HG03565 (cell line): ENCODE results near the gene ABCA13.
"Not testable (repeated sequence)": the region's sequence is repeated elsewhere in the genome, so short reads cannot be mapped to it uniquely, and the experiment has no call there.

Experiments used
- ATAC-seq: cut with Tn5 transposase; IDR thresholded peaks from one replicate; pipeline ENCODE4 v1.9.1; 2021; ENCODE audit warnings: mild to moderate bottlenecking, moderate library complexity; ENCODE audit not compliant: unreplicated experiment

Gene ABCA13

DNA sequence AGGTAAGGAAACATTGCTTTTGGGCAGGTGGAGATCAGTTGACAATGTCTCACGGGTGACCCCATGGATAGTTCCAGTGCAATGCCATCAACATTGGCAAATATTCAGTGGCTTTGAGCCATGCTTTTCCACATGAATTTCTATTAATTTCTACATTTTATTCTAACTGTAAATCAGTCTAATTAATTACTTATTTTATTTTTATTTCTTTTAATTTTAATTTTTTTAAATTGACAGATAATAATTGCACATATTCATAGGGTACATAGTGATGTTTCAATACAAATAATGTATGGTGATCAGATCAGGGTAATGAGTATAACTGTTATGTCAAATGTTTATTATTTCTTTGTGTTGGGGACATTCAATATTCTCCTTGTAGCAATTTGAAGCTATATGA lies 3.8 kb downstream of the ABCA13 start:
- no peak for ATAC-seq

DNA sequence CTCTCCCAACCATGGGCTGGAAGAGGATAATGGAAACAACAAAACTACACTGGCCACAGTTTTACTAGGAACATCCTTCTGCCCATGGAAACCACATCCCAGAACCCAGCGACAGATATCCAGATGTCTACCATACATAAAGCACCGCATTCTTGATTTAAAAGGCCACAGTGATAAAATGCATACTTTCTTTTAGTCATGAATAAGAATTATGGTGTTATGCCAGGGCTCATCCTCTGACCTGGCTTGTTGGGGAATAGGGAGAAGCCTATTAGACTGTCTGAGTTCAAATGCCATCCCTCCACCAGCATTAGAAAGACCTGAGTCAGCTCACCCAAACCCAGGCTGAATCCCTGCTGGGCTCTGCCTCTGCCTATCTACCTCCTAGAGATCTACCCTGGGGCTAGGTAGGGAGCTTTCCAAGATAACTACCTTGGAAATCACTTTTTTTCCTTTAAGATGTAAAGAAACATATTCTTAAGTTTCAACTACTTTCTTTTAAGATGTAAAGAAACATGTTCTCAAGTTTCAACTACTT lies 5.2 kb downstream of the ABCA13 start:
- no peak for ATAC-seq

GRCh38 chr7:48177271-48177670 lies 6.0 kb downstream of the ABCA13 start:
- no peak for ATAC-seq

- no peak for ATAC-seq
Measured at GRCh38 chr7:48179496-48180030, 8.3 kb downstream of the ABCA13 start.

GRCh38 chr7:48180981-48181380 lies 9.7 kb downstream of the ABCA13 start:
- no peak for ATAC-seq

- ATAC-seq = no peak
Measured at GRCh38 chr7:48182718-48183369, 11.6 kb downstream of the ABCA13 start.

- ATAC-seq = no peak
Measured at GRCh38 chr7:48183370-48183743, 12.1 kb downstream of the ABCA13 start.

DNA sequence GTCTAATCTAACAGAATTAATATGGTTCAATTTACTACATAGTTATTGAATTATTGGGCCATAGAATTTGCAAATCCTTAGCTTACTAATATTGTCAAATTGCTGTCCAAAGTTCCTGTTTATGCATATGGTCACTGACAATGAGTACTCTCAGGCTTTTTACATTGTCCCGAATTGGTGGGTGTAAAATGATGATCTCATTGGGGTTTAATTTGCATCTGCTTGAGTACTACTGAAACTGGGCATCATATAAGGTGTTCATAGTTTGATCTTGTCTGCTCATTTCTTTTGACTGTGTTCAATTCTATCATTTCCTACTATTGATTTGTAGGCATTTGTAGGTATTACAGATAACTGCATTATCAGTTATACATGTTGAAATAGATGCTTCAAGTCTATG lies 12.7 kb downstream of the ABCA13 start:
- ATAC-seq = no peak

GRCh38 chr7:48188776-48189520 lies 17.7 kb downstream of the ABCA13 start:
- no peak for ATAC-seq

GRCh38 chr7:48192996-48193395 lies 21.7 kb downstream of the ABCA13 start:
- no peak for ATAC-seq

GRCh38 chr7:48193421-48193820 lies 22.2 kb downstream of the ABCA13 start:
- no peak for ATAC-seq

DNA sequence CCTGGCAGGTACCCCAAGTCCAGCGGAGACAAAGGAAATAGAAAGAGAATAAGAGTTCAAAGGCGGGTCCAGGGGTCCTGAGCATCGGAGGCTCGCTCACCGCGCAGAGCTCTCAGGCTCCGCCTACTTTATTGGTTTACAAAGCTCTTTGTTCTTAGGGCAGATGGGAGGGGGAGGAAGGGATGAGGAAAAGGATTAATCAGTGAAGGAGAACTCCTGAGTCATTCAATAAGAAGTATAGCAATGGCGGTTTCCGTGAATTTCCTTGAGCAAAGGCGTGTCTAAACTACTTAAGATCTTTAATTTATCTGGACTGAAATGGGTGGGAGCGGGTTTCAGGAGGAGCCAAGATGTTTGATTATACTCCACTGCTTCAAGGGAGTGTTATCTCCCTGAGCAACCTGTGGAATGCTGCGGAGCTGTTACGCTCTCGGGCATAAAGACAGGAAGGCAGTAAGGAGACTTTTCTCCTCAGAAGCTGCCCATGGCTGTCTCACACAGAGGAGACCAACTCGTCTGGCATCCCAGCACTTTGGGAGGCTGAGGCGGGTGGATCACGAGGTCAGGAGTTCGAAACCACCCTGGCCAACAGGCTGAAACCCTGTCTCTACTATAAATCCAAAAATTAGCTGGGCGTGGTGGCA lies 29.8 kb downstream of the ABCA13 start:
- not testable (repeated sequence) for ATAC-seq

DNA sequence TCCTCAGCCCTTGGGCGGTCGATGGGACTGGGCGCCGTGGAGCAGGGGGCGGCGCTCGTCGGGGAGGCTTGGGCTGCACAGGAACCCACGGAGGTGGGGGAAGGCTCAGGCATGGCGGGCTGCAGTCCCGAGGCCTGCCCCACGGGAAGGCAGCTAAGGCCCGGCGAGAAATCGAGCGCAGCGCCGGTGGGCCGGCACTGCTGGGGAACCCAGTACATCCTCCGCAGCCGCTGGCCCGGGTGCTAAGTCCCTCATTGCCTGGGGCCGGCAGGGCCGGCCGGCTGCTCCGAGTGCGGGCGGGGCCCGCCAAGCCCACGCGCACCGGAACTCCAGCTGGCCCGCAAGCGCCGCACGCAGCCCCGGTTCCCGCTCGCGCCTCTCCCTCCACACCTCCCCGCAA lies 31.7 kb downstream of the ABCA13 start:
- ATAC-seq = not testable (repeated sequence)

DNA sequence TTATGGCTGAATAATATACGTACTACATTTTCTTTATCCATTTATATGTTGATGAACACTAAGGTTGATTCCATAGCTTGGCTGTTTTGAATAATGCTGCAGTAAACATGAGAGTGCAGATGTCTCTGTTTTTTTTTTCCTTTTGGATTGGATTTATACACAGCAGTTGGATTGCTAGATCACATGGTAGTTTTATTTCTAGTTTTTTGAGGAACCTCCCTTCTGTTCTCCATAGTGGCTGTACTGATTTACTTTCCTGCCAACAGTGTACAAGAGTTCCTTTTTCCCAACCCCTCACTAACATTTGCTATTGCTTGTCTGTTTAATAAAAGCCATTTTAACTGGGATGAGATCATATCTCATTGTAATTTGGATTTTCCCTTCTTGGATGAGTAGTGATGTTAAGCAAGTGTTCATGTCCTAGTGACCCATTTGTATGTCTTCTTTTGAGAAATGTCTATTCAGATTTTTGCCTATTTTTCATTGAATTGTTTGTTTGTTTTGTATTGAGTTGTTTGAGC lies 36.0 kb downstream of the ABCA13 start:
- ATAC-seq = no peak

GRCh38 chr7:48209004-48209600 lies 37.8 kb downstream of the ABCA13 start:
- ATAC-seq = no peak

GRCh38 chr7:48213226-48213625 lies 42.0 kb downstream of the ABCA13 start:
- no peak for ATAC-seq

DNA sequence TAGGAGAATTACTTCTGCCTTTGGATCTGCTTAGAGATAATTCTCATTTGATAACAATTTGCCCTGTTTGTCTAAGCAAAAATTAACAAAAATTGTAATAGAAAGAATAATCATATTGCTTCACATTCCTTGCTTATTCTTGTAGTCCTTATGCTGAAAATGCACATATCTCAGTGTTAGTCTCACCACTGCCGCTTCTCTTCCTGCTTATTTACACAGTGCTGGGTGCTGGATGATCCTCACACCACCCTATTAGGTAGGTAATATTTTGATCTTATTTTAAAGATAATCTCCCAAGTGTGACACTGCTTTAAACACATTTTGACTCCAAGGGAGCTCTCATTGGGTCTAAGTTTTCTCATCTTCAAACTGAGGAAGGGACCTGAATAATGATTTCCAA lies 46.0 kb downstream of the ABCA13 start:
- no peak for ATAC-seq

DNA sequence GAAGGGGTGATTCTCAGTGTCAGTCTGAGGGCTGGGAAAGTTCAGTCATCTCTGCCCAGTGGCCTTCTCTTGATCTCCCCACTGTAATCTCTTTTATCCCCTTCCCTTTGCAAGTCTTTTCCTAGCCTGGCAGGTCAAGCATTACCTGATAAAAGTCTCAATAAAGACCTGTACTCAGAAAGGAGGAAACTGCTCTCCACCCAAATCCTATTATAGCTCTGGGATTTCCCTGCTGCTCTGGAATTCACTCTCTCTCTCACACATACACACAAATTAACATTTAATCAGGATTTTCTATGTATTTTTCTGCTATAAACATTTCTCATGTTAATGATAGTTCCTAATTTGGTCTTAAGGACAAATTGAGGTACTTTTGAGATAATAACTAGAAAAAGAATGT lies 46.5 kb downstream of the ABCA13 start:
- no peak for ATAC-seq

DNA sequence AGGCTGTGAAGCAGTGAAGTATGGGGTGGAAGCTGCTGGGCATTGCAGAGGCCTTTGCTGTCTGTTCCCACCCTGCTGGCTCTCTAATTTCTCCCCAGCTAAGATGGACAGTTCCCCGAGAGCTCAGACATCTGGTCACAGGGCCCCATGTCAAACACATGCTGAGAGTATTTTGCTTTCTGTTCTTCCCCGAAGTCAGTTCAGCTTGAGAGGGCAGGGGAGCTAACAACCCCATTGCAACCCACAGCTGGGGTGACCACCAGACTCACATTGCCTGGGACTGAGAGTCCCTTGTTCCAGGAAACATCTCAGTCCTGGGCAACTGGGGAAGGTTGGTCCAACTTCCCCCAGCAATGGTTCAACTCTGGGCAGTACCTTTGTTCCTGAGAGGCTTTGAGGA lies 52.8 kb downstream of the ABCA13 start:
- ATAC-seq = no peak

DNA sequence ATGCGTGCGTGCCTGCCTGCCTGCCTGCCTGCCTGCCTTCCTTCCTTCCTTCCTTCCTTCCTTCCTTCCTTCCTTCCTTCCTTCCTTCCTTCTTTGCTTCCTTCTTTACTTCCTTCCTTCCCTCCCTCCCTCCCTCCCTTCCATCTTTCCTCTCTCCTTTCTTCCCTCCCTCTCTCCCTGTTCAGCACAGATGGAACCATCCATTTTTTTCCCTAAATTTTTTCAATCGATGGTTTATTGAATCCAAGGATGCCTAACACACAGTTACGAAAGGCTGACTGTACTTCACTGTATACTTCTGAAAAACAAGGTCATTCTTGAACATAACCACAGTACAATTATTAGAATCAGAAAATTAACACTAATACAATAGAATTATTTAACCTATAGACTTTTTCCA lies 53.8 kb downstream of the ABCA13 start:
- ATAC-seq = no peak

DNA sequence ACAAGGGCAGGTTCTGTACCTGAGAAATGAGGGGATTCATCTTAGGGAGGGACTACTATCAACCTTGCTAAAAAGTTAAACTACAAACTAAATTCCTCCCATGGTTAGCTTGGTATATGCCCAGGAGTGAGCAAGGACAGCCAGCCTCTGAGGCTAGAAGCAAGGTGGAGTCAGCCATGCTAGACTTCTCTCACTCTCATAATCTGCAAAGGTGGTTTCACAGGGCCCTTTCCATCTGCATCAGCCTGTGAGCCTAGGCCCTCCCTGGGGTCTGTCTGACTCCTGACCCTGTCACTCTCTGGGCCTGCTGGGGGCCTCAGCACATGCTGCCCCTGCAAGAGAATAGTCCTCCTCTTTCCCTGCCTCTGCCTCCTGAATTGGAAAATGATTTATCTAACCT lies 66.1 kb downstream of the ABCA13 start:
- no peak for ATAC-seq
